IMR-90 (cell line): Measurements from ENCODE around the gene SLC4A5. TPM values are rescaled to one million over a fixed set of nuclear protein-coding genes. Genes with fewer than 3 reads are reported as not detected.

Experiments
- ATAC-seq: fragments of 200-7000 bp; cut with Tn5 transposase; 2 replicates; pipeline ENCODE4 v1.9.1; 2020; ENCODE audit warnings: low read depth, mild to moderate bottlenecking, moderate library complexity
- BruUV-seq: library from RNA; stranded (reverse); fragments of 400-500 nt; replicated peaks from 2 replicates; lab custom pipeline; 2021; lab: Mats Ljungman, UMichigan
- CTCF ChIA-PET: fragments of 300-600 bp; formaldehyde crosslinking; extraction: SDS; loops from one replicate; lab custom pipeline; 2021; ENCODE audit warnings: antibody characterized with exemption; lab: Yijun Ruan, JAX
- POLR2A ChIA-PET: fragments of 300-600 bp; sonication (Branson Sonifier 250); formaldehyde crosslinking; loops from one replicate; lab custom pipeline; 2022; ENCODE audit warnings: antibody characterized with exemption; ENCODE audit not compliant: unreplicated experiment; lab: Charles Lee
- DNase-seq: peaks from one replicate; pipeline ENCODE4 v3.0.0; 2013
- H2AFZ ChIP-seq: replicated peaks from 2 replicates; pipeline ENCODE3; 2013; ENCODE audit warnings: low read length, mild to moderate bottlenecking; ENCODE audit not compliant: poor library complexity
- H2AK5ac ChIP-seq: 2 replicates; pipeline ENCODE4 v1.6.1; 2013; ENCODE audit warnings: low read depth, low read length, inconsistent platforms
- H2AK9ac ChIP-seq: replicated peaks from 2 replicates; pipeline ENCODE3; 2013; ENCODE audit warnings: mild to moderate bottlenecking, low read depth, low read length, moderate library complexity; ENCODE audit not compliant: poor library complexity
- H2BK120ac ChIP-seq: 2 replicates; pipeline ENCODE4 v1.6.1; 2013; ENCODE audit warnings: low read depth, low read length, inconsistent platforms
- H2BK15ac ChIP-seq: 3 replicates; pipeline ENCODE4 v1.6.1; 2013; ENCODE audit warnings: low read depth, low read length, inconsistent platforms
- H2BK20ac ChIP-seq: 2 replicates; pipeline ENCODE4 v1.6.1; 2013; ENCODE audit warnings: low read depth, mild to moderate bottlenecking, inconsistent platforms, low read length, moderate library complexity
- H2BK5ac ChIP-seq: 2 replicates; pipeline ENCODE4 v1.6.1; 2013; ENCODE audit warnings: mild to moderate bottlenecking, low read depth, low read length, inconsistent platforms; ENCODE audit not compliant: poor library complexity, severe bottlenecking
- H3K14ac ChIP-seq: replicated peaks from 2 replicates; pipeline ENCODE4 v1.6.1; 2013; ENCODE audit warnings: low read depth, low read length, inconsistent platforms
- H3K18ac ChIP-seq: 2 replicates; pipeline ENCODE4 v1.6.1; 2013; ENCODE audit warnings: low read depth, low read length, control low read depth
- H3K23ac ChIP-seq: 2 replicates; pipeline ENCODE4 v1.6.1; 2013; ENCODE audit warnings: low read depth, low read length, inconsistent platforms
- H3K27ac ChIP-seq: 2 replicates; pipeline ENCODE4 v1.5.1; 2013; ENCODE audit warnings: mild to moderate bottlenecking, control low read depth, low read length; ENCODE audit not compliant: insufficient read depth
- H3K27me3 ChIP-seq: 2 replicates; pipeline ENCODE4 v1.6.1; 2013; ENCODE audit warnings: low read length; ENCODE audit not compliant: control insufficient read depth, insufficient read depth
- H3K36me3 ChIP-seq: 2 replicates; pipeline ENCODE4 v1.6.1; 2013; ENCODE audit warnings: low read length, mixed read lengths; ENCODE audit not compliant: control insufficient read depth, insufficient read depth
- H3K4ac ChIP-seq: 2 replicates; pipeline ENCODE4 v1.6.1; 2013; ENCODE audit warnings: low read depth, low read length, inconsistent platforms
- H3K4me1 ChIP-seq: 2 replicates; pipeline ENCODE4 v1.6.1; 2013; ENCODE audit warnings: low read length, mixed read lengths; ENCODE audit not compliant: control insufficient read depth, insufficient read depth
- H3K4me2 ChIP-seq: 2 replicates; pipeline ENCODE4 v1.6.1; 2013; ENCODE audit warnings: low read depth, mild to moderate bottlenecking, control low read depth, low read length, moderate library complexity
- H3K4me3 ChIP-seq: 2 replicates; pipeline ENCODE4 v1.5.1; 2013; ENCODE audit warnings: low read depth, mild to moderate bottlenecking, control low read depth, low read length, moderate library complexity; ENCODE audit not compliant: insufficient read depth
- H3K56ac ChIP-seq: 2 replicates; pipeline ENCODE4 v1.6.1; 2013; ENCODE audit warnings: low read length, inconsistent platforms; ENCODE audit not compliant: insufficient read depth; ENCODE audit errors: extremely low read depth
- H3K79me1 ChIP-seq, 2 experiments: 2 replicates each; pipeline ENCODE4 v1.6.1; 2013; ENCODE audit warnings: low read length in 2 of 2, inconsistent platforms in 1 of 2, low read depth in 1 of 2
- H3K9ac ChIP-seq: 2 replicates; pipeline ENCODE4 v1.6.1; 2013; ENCODE audit warnings: low read depth, low read length, control low read depth
- H3K9me1 ChIP-seq: 2 replicates; pipeline ENCODE4 v1.6.1; 2013; ENCODE audit warnings: low read length, inconsistent platforms; ENCODE audit not compliant: insufficient read depth
- H3K9me3 ChIP-seq: 2 replicates; pipeline ENCODE4 v1.6.1; 2013; ENCODE audit warnings: low read length; ENCODE audit not compliant: control insufficient read depth, insufficient read depth
- H4K20me1 ChIP-seq: 2 replicates; pipeline ENCODE4 v1.6.1; 2013; ENCODE audit warnings: low read length, inconsistent platforms; ENCODE audit not compliant: insufficient read depth
- H4K5ac ChIP-seq: 2 replicates; pipeline ENCODE4 v1.6.1; 2013; ENCODE audit warnings: mild to moderate bottlenecking, low read depth, low read length, control low read depth
- H4K8ac ChIP-seq, 2 experiments: 2 replicates each; pipeline ENCODE4 v1.6.1; 2013; ENCODE audit warnings: low read depth in 2 of 2, low read length in 2 of 2, control low read depth in 1 of 2, inconsistent platforms in 1 of 2
- H4K91ac ChIP-seq: 2 replicates; pipeline ENCODE4 v1.6.1; 2013; ENCODE audit warnings: low read depth, low read length, inconsistent platforms; ENCODE audit not compliant: insufficient read depth
- BHLHE40 ChIP-seq: fragments of 150-350 bp; IDR thresholded peaks from 2 replicates; pipeline ENCODE4 v1.6.1; 2016; ENCODE audit warnings: mild to moderate bottlenecking, low read depth, low read length
- CEBPB ChIP-seq: IDR thresholded peaks from 2 replicates; pipeline ENCODE4 v1.6.1; 2012; ENCODE audit warnings: low read depth, low read length, improper control_type of control experiment
- CHD1 ChIP-seq: IDR thresholded peaks from 2 replicates; pipeline ENCODE4 v1.6.1; 2012; ENCODE audit warnings: low read depth, low read length, improper control_type of control experiment
- ELK1 ChIP-seq: fragments of 150-350 bp; IDR thresholded peaks from 2 replicates; pipeline ENCODE4 v1.6.1; 2016; ENCODE audit warnings: low read depth, mild to moderate bottlenecking, low read length, moderate library complexity, borderline replicate concordance
- FOS ChIP-seq: fragments of 150-350 bp; IDR thresholded peaks from 2 replicates; pipeline ENCODE4 v1.6.1; 2016; ENCODE audit warnings: low read depth, low read length
- MAFK ChIP-seq: IDR thresholded peaks from 2 replicates; pipeline ENCODE4 v1.6.1; 2012; ENCODE audit warnings: low read depth, low read length, improper control_type of control experiment
- MAZ ChIP-seq: IDR thresholded peaks from 2 replicates; pipeline ENCODE4 v1.6.1; 2012; ENCODE audit warnings: low read depth, mild to moderate bottlenecking, low read length, improper control_type of control experiment, moderate library complexity, borderline replicate concordance
- MXI1 ChIP-seq: IDR thresholded peaks from 2 replicates; pipeline ENCODE4 v1.6.1; 2012; ENCODE audit warnings: low read depth, mild to moderate bottlenecking, low read length, moderate library complexity, borderline replicate concordance
- NFE2L2 ChIP-seq: fragments of 150-350 bp; IDR thresholded peaks from 2 replicates; pipeline ENCODE4 v1.6.1; 2016; ENCODE audit warnings: low read depth, mild to moderate bottlenecking, low read length
- POLR2A ChIP-seq: IDR thresholded peaks from 2 replicates; pipeline ENCODE4 v1.6.1; 2012; ENCODE audit warnings: mild to moderate bottlenecking, low read depth, low read length
- RAD21 ChIP-seq: IDR thresholded peaks from 2 replicates; pipeline ENCODE4 v1.6.1; 2012; ENCODE audit warnings: low read length, improper control_type of control experiment
- RCOR1 ChIP-seq: IDR thresholded peaks from 2 replicates; pipeline ENCODE4 v1.6.1; 2012; ENCODE audit warnings: mild to moderate bottlenecking, low read length, improper control_type of control experiment; ENCODE audit not compliant: insufficient replicate concordance
- RFX5 ChIP-seq: IDR thresholded peaks from 2 replicates; pipeline ENCODE4 v1.8.0; 2012; ENCODE audit warnings: low read depth, mild to moderate bottlenecking, low read length, moderate library complexity
- SMC3 ChIP-seq: fragments of 150-350 bp; IDR thresholded peaks from 2 replicates; pipeline ENCODE4 v1.6.1; 2016; ENCODE audit warnings: low read depth, mild to moderate bottlenecking, antibody characterized with exemption, low read length, moderate library complexity
- WGBS, 2 experiments: methylation state at CpG; one replicate each; pipeline versions ENCODE4 v1.1.5 to v1.1.7; 2013; ENCODE audit warnings: missing lambda C conversion rate in 2 of 2; ENCODE audit not compliant: insufficient read length in 1 of 2; ENCODE audit errors: extremely low coverage in 2 of 2; 5-methylcytosine and 5-hydroxymethylcytosine counted together
- dilution Hi-C: fragments of 300-500 bp; cut with HindIII; formaldehyde crosslinking; loops from one replicate; pipeline ENCODE4 v1.14.3; 2018; ENCODE audit warnings: low sequenced_read_pairs; ENCODE audit not compliant: unreplicated experiment
- in situ Hi-C: fragments of 300-500 bp; cut with MboI; formaldehyde crosslinking; loops from 3 replicates; pipeline ENCODE4 v1.14.3; 2019; ENCODE audit warnings: low sequenced_read_pairs, inconsistent platforms, mixed read lengths
- intact Hi-C: fragments of 100-400 bp; cut with micrococcal nuclease; formaldehyde crosslinking; loops from 2 replicates; pipeline ENCODE4 v1.10.0; 2022
- polyA plus RNA-seq, 3 experiments: library from polyadenylated mRNA; depleted of rRNA; stranded (reverse); fragments of >200 nt; gene quantifications; 2 replicates each; pipeline ENCODE4 v1.2.3, GENCODE V29; 2012; ENCODE audit warnings: low replicate concordance in 1 of 3
- total RNA-seq: library from RNA; depleted of rRNA; stranded (reverse); fragments of >200 nt; gene quantifications from 2 replicates; pipeline ENCODE4 v1.2.3, GENCODE V29; 2012
- TF ChIP-seq, protein P1 (sequence below): conservative IDR thresholded peaks from 2 replicates; pipeline ENCODE4 v1.5.1; 2012; ENCODE audit warnings: mild to moderate bottlenecking, low read depth, low read length, improper control_type of control experiment
- TF ChIP-seq, protein P2 (sequence below): fragments of 150-350 bp; IDR thresholded peaks from 2 replicates; pipeline ENCODE4 v1.6.1; 2017; ENCODE audit warnings: mild to moderate bottlenecking, antibody characterized with exemption, low read length, low read depth

SLC4A5 gene
- total and polyA plus RNA-seq, 2 of the 4 experiments (the other 2 are of a cell fraction) = 0.18 to 0.22 TPM

GRCh38 chr2:74181739-74182138 lies 161.5 kb downstream of the SLC4A5 start:
- H3K9me1 ChIP-seq = no peaks in the 10 kb centered on the region
- H3K4me1 ChIP-seq = no peaks in the 10 kb centered on the region
- H4K8ac ChIP-seq = no peak overlapping the region; a peak in 1 of 4 replicates
- H3K56ac ChIP-seq = no peak overlapping the region
- intact Hi-C loops (no loop called here), dilution Hi-C loops (no loop called here), in situ Hi-C loops (no loop called here)
- peak overlapping the region; percentile 56; the same call in 1 of the 2 replicates for H3K23ac ChIP-seq
- no peak overlapping the region for H3K27ac ChIP-seq
- no peak overlapping the region for H3K18ac ChIP-seq
- H3K79me1 ChIP-seq = peaks cover 0 to 5% of the 10 kb centered on the region in 2 experiments; a peak in 1 of 4 replicates
- DNase-seq = no peak
- no peaks in the 10 kb centered on the region for H3K9me3 ChIP-seq
- no peak overlapping the region for H3K4me2 ChIP-seq
- no peak overlapping the region for H4K5ac ChIP-seq
- no peak overlapping the region for H2BK120ac ChIP-seq
- H3K27me3 ChIP-seq = no peaks in the 10 kb centered on the region
- H3K14ac ChIP-seq = no peak overlapping the region
- peak overlapping the region; percentile 68 for H2AFZ ChIP-seq
- TF ChIP-seq MAZ (no peak), NFE2L2 (no peak), POLR2A (no peak), RCOR1 (no peak), SMC3 (no peak), RAD21 (no peak), BHLHE40 (no peak), FOS (no peak), MAFK (no peak), CEBPB (no peak), ELK1 (no peak), MXI1 (no peak), RFX5 (no peak), CHD1 (no peak)
- TF ChIP-seq, protein P1, sequence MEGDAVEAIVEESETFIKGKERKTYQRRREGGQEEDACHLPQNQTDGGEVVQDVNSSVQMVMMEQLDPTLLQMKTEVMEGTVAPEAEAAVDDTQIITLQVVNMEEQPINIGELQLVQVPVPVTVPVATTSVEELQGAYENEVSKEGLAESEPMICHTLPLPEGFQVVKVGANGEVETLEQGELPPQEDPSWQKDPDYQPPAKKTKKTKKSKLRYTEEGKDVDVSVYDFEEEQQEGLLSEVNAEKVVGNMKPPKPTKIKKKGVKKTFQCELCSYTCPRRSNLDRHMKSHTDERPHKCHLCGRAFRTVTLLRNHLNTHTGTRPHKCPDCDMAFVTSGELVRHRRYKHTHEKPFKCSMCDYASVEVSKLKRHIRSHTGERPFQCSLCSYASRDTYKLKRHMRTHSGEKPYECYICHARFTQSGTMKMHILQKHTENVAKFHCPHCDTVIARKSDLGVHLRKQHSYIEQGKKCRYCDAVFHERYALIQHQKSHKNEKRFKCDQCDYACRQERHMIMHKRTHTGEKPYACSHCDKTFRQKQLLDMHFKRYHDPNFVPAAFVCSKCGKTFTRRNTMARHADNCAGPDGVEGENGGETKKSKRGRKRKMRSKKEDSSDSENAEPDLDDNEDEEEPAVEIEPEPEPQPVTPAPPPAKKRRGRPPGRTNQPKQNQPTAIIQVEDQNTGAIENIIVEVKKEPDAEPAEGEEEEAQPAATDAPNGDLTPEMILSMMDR = no peak
- TF ChIP-seq, protein P2, sequence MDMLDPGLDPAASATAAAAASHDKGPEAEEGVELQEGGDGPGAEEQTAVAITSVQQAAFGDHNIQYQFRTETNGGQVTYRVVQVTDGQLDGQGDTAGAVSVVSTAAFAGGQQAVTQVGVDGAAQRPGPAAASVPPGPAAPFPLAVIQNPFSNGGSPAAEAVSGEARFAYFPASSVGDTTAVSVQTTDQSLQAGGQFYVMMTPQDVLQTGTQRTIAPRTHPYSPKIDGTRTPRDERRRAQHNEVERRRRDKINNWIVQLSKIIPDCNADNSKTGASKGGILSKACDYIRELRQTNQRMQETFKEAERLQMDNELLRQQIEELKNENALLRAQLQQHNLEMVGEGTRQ = no peak
- H3K9ac ChIP-seq = no peak overlapping the region
- no peak overlapping the region for H3K4me3 ChIP-seq
- no peak overlapping the region for H2AK9ac ChIP-seq
- H3K36me3 ChIP-seq = no peaks in the 10 kb centered on the region
- no peak overlapping the region for H2BK20ac ChIP-seq
- H3K4ac ChIP-seq = no peak overlapping the region
- no peak overlapping the region for H4K91ac ChIP-seq
- no peak overlapping the region for H2BK15ac ChIP-seq
- no peak overlapping the region for H2BK5ac ChIP-seq
- H4K20me1 ChIP-seq = peaks cover 16% of the 10 kb centered on the region
- POLR2A ChIA-PET = interaction anchor here (0.5 to 0.7 kb wide), 2 partner anchors 18 to 287 kb away, joined by 4 to 8 read pairs; no protein-coding TSS in a partner anchor
- no TSS peak for BruUV-seq
- ATAC-seq = no peak
- H2AK5ac ChIP-seq = no peak overlapping the region
- WGBS, 2 experiments = 58% methylated on average over 2 of the region's 7 CpGs; no CpG with 5 or more reads in 1 of the 2 experiments
- CTCF ChIA-PET = no interaction called here
